DND-41 (cell line): ENCODE measurements around the gene KCMF1.

Experiments
- EZH2 ChIP-seq: IDR thresholded peaks from 3 replicates; pipeline ENCODE4 v1.6.1; 2012; ENCODE audit warnings: borderline replicate concordance, low read depth, mild to moderate bottlenecking, moderate library complexity, low read length, inconsistent platforms; ENCODE audit not compliant: severe bottlenecking
- TF ChIP-seq, protein P1 (sequence below): IDR thresholded peaks from 2 replicates; pipeline ENCODE4 v1.5.1; 2012; ENCODE audit warnings: borderline replicate concordance, low read length, moderate library complexity, mild to moderate bottlenecking; ENCODE audit not compliant: poor library complexity, severe bottlenecking; ENCODE audit errors: extremely low read depth

GRCh38 chr2:84925724-84926376, 45.1 kb upstream of the KCMF1 start:
- TF ChIP-seq EZH2, result no peak
- TF ChIP-seq, protein P1, sequence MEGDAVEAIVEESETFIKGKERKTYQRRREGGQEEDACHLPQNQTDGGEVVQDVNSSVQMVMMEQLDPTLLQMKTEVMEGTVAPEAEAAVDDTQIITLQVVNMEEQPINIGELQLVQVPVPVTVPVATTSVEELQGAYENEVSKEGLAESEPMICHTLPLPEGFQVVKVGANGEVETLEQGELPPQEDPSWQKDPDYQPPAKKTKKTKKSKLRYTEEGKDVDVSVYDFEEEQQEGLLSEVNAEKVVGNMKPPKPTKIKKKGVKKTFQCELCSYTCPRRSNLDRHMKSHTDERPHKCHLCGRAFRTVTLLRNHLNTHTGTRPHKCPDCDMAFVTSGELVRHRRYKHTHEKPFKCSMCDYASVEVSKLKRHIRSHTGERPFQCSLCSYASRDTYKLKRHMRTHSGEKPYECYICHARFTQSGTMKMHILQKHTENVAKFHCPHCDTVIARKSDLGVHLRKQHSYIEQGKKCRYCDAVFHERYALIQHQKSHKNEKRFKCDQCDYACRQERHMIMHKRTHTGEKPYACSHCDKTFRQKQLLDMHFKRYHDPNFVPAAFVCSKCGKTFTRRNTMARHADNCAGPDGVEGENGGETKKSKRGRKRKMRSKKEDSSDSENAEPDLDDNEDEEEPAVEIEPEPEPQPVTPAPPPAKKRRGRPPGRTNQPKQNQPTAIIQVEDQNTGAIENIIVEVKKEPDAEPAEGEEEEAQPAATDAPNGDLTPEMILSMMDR, result peak; percentile 89
